ENCODE results near the gene JAK1. TPM values are rescaled to one million over a fixed set of nuclear protein-coding genes. Genes with fewer than 3 reads are reported as not detected.

Gene JAK1
- total RNA-seq, 1 donor from 2014 or later, result 110 TPM

DNA sequence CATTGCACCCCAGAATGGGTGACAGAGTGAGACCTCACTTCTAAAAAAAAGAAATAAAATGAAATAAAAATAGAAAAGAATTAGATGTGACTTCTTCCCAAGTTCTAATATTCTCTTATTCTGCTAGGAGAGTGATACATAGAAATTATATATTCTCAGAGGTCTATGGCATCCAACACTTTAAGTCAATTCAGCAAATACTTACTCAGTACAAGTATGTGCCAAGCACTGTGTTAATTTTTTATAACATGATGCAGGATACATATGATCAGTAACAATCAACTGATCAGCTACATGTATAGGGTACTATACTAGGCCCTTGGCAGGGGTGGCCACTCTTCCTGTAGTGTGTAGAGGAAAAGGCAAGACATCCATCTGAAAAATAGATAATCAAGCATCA, 13.0 kb upstream of the JAK1 start:
- TF ChIP-seq, protein P1, sequence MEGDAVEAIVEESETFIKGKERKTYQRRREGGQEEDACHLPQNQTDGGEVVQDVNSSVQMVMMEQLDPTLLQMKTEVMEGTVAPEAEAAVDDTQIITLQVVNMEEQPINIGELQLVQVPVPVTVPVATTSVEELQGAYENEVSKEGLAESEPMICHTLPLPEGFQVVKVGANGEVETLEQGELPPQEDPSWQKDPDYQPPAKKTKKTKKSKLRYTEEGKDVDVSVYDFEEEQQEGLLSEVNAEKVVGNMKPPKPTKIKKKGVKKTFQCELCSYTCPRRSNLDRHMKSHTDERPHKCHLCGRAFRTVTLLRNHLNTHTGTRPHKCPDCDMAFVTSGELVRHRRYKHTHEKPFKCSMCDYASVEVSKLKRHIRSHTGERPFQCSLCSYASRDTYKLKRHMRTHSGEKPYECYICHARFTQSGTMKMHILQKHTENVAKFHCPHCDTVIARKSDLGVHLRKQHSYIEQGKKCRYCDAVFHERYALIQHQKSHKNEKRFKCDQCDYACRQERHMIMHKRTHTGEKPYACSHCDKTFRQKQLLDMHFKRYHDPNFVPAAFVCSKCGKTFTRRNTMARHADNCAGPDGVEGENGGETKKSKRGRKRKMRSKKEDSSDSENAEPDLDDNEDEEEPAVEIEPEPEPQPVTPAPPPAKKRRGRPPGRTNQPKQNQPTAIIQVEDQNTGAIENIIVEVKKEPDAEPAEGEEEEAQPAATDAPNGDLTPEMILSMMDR (conservative IDR thresholded peaks at IDR 0.05; ENCODE audit: low read depth, low read length), result no peak
- H3K4me3 ChIP-seq (ENCODE audit: low read depth, low read length), result no peak overlapping the region
- no peak for DNase-seq (ENCODE audit: low read depth)

DNA sequence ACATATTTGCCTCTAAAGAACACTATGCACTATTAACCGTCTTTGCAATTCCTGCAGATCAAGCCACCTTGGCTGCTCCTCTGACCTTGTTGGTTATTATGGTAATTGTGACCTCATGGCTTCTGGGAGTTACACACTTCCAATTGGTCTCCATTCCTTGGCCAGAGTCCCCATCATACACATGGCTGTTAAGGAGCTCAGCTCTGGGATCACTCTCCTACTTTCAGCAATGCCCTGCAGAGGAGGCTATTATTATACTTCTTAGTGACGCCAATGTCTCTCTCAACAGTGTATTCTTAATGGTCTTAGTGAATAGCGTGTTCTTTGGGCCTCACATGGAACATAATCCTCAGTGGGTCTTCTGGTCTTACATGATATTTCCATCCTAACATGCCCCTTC, 10.0 kb upstream of the JAK1 start:
- H3K4me3 ChIP-seq (ENCODE audit: low read depth, low read length), result no peak overlapping the region
- TF ChIP-seq, protein P1 (conservative IDR thresholded peaks at IDR 0.05; ENCODE audit: low read depth, low read length), result no peak
- no peak for DNase-seq (ENCODE audit: low read depth)

DNA sequence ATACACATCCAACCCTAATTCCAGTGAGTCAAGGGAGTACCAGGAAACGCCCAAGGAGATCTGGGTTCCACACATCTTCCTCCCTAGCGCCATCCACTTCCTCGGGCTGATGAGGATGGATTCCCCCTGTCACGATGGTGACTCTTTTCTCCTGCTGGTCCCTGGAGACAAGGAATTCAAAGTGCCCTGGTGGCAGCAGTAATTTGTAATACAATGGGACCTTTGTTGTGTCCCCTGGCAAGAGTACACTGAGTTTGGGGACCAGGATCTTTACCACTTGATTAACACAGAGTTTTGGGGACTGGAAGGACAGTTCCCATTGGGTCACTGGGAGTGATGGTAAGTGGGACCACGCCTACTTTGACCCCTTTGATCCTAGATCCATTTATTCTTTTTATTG, 9.4 kb upstream of the JAK1 start:
- H3K4me3 ChIP-seq (ENCODE audit: low read depth, low read length), result no peak overlapping the region
- DNase-seq (ENCODE audit: low read depth), result no peak

DNA sequence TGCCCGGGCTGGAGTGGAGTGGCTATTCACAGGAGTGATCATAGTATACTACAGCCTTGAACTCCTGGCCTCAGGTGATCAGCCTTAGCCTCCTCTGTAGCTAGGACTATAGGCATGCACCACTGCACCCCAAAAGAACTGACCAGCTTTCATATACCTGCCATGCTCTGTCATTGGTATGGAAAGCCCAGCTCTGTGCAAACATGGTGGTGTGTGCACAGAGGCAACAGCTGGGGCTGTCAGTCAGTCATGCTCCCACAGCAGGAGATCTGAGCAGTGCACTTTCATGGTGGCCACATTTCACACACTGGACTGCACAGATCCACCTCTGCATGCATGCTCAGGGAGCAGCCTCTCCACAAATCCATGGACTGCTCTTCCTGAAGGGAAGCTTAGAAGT, 8.8 kb upstream of the JAK1 start:
- DNase-seq (ENCODE audit: low read depth), result no peak
- no peak overlapping the region for H3K4me3 ChIP-seq (ENCODE audit: low read depth, low read length)
- TF ChIP-seq, protein P1 (conservative IDR thresholded peaks at IDR 0.05; ENCODE audit: low read depth, low read length), result no peak

More for the DNA sequence above, 9.4 kb upstream of the JAK1 start:
- TF ChIP-seq, protein P1 (conservative IDR thresholded peaks at IDR 0.05; ENCODE audit: low read depth, low read length), result no peak

DNA sequence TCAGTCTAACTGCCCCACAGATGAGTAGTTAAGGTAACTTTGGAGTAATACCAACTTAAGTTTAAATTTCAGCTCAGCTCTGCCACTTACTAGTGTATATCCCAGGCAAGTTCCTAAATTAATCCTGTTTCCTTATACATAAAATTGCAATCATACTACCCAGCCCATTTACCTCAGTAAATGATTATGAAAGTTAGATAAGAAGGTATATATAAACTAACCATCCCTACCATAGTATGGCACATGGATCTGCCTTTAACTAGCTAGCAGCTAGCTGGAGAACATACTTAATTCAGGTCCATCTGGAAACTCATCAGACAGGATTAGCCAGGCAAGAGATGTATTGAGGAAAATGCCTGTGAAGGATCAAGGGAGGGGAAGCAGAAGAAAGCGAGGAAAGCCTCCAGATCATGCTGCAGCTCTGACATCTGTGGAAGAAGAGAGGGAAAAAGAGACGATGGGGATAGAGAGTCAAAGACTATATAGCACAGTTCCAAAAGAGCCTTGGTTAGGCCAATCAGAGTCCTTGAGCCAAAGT, 8.0 kb upstream of the JAK1 start:
- no peak for DNase-seq (ENCODE audit: low read depth)
- TF ChIP-seq, protein P1 (conservative IDR thresholded peaks at IDR 0.05; ENCODE audit: low read depth, low read length), result no peak

DNA sequence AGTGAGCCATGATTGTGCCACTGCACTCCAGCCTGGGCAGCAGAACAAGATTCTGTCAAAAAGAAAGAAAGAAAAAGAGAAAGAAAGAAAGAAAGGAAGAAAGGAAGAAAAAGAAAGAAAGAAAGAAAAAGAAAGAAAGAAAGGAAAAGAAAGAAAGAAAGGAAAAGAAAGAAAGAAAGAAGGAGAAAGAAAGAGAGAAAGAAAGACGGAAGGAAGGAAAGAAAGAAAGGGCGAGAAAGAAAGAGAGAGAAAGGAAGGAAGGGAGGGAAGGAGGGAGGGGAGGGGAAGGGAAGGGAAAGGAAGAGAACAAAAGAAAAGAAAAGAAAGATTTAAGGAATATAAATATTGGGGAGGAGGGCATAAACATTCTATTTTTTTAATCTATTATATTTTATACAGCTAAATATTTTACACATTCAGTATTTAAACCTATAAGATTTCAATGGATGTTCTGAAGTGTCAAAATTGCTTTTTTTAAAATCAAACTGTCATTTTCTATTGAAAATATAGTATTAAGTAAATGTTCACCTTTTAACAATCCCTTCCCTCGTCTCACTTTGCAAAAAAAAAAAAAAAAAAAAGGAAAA, 6.8 kb upstream of the JAK1 start:
- H3K4me3 ChIP-seq (ENCODE audit: low read depth, low read length), result no peak overlapping the region
- no peak for DNase-seq (ENCODE audit: low read depth)
- TF ChIP-seq, protein P1 (conservative IDR thresholded peaks at IDR 0.05; ENCODE audit: low read depth, low read length), result no peak

More for the DNA sequence above, 8.0 kb upstream of the JAK1 start:
- no peak overlapping the region for H3K4me3 ChIP-seq (ENCODE audit: low read depth, low read length)

Measured in epithelial cell of proximal tubule (primary cell).